Endometrial microvascular endothelial cells (primary cell): Measurements from ENCODE around the gene KPNA3. TPM values are rescaled to one million over a fixed set of nuclear protein-coding genes. Genes with fewer than 3 reads are reported as not detected.

Source experiments
- in situ Hi-C: cut with HindIII; loops from 2 replicates; pipeline ENCODE4 v1.10.0; 2017; ENCODE audit warnings: low sequenced_read_pairs, low pct_unique_long_range_greater_than_20kb; ENCODE audit errors: inconsistent ontology term
- total RNA-seq: library from RNA; depleted of rRNA; stranded (reverse); fragments of >200 nt; gene quantifications from one replicate; pipeline ENCODE4 v1.2.3, GENCODE V29; 2015; ENCODE audit errors: inconsistent ontology term

Gene KPNA3
- total RNA-seq, 1 donor from 2014 or later, result 49.7 TPM

DNA sequence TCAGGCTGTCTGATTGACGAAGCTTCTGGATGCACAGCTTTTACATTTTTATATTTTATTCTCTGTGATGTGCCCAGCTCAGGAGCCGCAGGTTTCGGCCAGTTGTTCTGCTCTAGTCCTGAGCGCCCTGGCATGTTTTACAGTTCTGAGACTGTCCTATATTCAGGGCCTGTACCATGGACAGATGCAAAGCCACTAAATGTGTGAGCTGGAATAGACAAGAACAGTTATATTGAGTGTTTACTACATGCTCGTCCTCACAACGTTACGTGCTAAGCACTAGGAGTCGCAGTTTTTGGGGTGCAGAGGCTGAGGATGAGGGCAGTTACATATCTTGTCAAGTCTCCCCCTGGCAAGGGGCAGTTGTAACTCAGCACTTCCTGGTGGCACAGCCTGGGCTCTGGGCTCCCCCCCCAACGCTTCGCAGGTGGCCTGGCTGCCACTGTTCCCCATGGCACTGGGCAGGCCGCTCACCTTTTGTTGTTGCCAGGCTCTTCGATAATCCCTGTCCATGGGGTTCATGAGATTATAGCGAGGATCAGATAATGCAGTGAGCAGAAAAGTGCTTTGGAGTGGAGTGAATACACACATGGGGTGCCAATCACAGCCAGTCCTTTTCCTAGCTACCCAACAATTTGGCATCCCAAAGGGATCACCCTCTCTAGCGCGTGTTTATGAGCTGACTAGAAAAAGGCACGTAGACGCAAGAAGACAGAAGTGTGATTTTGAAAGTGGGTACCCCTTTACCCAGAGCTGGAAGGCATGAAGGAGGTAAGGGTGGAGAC, 140.7 kb downstream of the KPNA3 start:
- in situ Hi-C loops, result no loop called here

DNA sequence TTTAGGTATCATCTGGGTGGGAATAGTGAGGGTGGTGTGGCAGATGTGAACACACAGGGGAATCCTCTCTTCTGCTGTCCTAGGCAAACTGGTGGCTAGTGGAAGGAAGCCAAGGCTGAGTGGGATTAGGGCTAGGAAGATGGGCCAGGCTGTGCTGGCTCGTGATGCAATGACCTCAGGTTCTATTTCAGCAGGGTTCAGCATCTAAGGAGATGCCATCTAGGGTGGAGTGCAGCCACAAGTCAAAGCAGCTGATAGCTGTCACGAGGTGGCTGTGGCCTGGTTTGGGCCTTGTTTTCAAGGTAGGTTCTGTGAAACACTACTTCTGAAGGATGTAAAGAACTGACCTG, 142.5 kb downstream of the KPNA3 start:
- in situ Hi-C loops, result no loop called here

Other genes with a start within 250 kb of the KPNA3 start
- 19.1 TPM for gene RCBTB1, start 207.1 kb downstream of the KPNA3 start, total RNA-seq
- gene ARL11, start 164.2 kb downstream of the KPNA3 start, total RNA-seq, result not detected
- 57.3 TPM for gene EBPL, start 101.2 kb downstream of the KPNA3 start, total RNA-seq
- 9.8 TPM for gene SPRYD7, start 143.7 kb upstream of the KPNA3 start, total RNA-seq
- 13.2 TPM for gene TRIM13, start 204.4 kb upstream of the KPNA3 start, total RNA-seq
- gene KCNRG, start 222.8 kb upstream of the KPNA3 start, total RNA-seq, result 1.2 TPM